Activated CD8-positive, alpha-beta memory T cell treated with anti-CD3 and anti-CD28 coated beads, Interleukin-2, amount 50 U/mL, for 24 hours (primary cell): ENCODE measurements around the gene FST.

Experiments
- DNase-seq: peaks from one replicate; pipeline ENCODE4 v3.0.0-alpha.2; 2020; ENCODE audit errors: extremely low read depth

FST gene

DNA sequence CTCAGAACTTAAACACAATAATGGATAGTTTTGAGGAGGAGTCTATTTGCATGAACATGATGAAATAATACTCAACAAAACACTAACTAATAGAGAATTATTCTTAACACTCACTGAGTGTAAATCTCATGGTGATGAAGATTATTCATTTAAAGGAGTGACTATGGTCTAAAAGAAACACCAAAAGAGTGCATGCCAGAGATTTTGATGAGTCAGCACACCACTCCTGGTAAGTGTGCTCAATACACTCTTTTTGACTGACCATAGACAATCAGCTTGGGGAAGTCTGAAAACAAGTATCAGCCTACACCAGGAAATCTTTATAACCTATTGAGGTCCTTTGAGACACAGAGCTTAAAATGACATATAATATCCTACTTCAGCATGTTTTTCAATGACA is 6.8 kb upstream of the FST start:
- DNase-seq = no peak

DNA sequence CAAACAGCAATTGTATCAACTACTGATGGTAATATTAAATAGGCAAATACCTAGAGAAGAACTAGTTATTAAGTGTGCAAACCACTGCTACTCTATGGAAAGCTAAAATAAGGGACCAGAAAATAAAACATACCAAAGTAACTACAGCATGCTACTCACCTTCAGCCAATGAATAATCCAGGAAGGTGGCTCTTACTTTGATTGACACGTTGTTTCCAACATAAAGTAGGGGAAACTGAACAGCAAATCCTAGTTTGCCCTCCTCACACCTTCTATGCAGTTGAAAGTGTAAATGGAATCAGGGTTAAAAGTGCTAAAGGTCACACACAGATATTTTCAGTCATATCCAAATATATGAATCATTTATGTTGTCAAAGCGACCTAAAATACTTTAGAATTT is 5.1 kb upstream of the FST start:
- no peak for DNase-seq

DNA sequence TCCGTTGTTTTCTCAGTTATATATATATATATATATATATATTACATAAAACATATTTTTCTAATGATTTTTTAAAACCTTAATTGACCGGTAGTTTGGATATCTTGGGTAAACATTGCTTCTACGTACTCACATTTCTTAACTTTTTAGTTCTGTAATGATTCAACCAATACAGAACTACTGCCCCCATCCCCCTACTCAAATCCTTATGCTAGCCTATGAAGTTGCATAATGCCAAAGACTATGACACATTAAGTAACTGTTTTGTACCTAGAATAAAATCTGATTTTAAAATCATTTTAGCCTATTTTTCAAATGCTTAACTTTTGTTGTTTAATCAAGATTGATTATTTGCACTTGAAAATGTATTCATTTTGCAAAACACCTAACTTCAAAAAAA is 4.4 kb upstream of the FST start:
- no peak for DNase-seq

DNA sequence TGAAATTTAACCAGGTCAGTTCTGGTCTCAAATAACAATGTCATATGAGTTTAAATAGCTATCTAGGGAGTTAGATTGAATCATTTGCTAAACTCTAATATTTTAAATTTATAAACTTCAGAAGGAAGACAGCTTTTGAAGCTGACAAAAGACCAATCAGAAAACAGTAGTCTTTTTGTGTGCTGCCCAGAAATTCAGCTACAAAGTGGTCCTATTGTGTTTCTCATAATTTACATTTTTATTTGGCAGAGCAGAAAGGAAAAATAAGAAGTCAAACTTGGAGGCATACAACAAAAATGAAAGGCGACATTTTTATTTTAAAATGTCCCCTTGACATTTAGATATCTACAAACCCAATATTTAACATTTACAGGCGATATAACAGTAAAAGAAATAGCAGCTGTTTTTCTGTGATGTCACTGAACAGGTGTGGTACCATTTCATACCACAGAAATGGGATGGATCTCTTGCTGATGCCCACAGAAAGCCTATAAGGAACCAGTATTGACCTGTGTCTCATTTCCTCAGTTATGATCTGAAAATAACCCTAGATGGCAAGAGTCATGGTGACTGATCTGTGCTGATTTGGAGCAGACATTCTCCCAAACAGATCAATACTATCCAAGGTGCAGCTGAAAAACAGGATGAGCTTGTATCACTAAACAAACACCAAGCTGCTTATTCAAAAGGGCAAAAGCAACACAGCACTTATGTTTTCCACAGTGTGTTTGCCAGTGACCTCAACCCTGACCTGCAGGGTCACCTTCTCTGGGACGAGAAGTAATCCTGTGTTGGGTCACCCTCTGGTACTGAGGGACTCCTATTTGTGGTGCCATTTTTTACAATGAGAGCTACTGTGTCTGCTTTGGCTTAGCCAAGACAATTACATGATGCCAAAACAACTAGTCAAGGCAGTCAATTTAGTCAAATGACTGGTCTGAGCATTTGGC is 3.6 kb upstream of the FST start:
- no peak for DNase-seq

DNA sequence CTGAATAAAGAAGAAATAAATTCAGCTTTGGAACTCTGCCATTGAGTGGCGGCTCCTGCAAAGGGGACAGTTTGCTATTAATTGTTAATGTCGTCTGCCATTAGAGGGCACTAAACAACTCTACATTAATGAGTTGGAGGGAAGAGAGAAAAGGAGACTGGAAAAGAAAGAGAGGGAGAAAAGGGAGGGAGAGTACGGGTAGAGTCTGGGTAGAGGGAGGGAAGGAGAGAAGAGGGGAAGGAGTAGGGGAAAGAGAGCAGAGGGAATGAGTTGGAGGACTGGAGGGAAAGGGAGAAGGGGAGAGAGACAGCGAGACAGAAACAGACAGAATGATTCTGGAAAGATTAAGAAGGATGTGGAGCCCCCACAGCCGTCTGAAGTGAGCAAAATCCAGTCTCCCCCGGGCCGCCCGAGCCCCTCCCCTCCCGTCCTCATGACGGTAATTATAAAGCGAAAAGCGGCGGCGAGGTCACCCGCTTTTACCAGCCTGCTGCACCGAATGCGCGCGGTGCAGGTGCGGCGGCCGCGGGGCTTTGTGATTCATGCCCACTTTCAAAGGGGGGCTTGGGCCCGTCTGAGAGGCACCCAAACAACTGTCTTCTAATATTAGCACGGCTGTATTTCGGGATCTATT is 1.9 kb upstream of the FST start:
- DNase-seq = no peak

DNA sequence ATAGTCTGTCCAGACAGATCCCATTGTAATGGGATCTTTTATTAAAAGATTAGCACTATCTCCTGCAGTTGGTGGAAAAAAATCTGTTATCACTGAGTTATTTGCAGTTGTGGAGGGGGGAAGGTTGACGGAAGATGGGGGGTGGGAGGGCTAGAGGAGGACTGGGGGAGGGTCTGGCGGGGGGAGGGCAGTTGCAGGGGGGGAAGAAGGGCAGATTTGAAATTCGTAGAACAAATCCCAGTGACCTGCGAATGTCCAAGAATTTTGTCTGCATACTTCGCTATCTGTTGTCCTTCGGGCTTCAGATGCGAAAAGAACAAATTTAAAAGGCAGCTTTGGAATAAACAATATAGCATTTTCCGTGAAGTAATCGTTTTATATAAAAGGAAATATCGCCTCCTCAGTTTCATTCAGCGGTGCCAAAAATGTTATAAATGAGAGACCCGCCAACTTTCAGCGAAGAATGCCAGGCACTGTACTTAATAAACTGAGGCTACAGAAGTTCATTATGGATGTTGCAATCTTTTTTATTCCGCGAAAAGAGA is 1.3 kb upstream of the FST start:
- no peak for DNase-seq

DNA sequence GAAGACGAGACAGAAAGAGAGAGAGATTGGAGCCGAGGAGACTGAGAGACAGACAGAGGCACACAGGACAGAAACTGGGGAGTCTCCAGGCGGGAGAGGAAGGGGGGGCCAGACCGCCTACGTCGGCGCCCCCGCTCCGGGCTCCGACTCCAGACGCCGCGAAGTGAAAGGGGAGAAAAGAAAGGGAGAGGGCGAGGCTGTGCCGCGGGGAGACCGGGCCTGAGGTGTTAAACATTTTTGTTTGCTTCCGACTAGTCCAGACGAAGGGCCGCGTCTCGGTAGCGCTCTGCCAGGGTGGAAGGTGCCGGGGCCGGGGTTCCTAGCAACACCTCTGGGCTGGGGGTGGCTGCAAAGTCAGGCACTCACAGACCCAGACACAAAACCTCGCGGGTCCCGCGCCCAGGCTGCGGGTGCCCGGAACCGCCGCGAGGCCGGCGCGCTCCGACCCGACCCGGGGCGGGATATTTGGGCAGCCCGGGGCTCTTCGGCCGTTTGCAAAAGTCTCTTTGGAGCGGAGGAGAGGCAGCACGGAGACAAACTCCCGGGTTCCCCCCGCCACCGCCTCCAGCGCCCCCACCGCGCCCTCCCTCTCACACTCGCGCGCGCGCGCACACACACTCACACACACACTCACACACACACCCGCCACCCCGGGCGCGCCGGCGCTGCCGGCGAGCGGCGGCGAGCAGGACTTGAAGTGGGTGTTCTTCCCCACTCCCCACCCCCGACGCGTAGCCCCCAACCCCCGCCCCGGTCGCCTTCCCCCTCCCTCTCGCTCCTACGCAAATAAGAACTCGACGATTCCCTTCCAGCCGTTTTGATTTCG is 626 bp upstream of the FST start:
- DNase-seq = no peak

DNA sequence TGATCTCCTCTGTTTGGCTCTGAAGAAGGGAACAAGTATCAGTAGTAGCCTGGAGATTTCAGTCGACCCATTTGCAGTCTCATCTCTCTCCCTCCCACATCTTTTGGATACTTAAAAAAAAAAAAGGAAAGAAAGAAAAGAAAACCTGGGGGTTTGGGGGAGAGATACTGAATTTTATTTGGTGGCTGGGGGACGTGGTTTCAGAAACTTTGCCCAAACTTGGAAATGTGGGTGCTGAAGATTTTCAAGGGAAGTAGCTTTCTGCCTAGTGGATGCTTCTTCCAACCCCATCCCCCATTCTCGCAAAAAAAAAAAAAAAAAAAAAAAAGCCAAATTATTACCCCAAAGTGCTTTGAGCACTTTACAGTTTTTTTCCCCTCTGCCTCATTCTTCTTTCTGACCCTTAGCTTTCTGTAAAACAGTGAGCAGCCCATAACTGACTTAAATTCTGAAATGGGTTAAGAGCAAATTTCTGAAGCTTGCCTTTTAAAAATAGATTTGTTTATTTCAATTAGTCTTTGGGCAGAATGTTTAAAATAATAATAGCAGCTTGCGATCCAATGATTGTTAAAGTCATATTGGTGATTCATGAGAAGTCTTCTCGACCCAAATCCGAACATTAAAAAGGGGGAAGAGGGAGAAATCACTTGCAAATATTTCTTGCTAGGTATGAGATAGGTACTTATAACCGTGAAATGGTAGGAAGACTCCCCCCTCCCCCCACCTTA is 894 bp downstream of the FST start:
- no peak for DNase-seq

DNA sequence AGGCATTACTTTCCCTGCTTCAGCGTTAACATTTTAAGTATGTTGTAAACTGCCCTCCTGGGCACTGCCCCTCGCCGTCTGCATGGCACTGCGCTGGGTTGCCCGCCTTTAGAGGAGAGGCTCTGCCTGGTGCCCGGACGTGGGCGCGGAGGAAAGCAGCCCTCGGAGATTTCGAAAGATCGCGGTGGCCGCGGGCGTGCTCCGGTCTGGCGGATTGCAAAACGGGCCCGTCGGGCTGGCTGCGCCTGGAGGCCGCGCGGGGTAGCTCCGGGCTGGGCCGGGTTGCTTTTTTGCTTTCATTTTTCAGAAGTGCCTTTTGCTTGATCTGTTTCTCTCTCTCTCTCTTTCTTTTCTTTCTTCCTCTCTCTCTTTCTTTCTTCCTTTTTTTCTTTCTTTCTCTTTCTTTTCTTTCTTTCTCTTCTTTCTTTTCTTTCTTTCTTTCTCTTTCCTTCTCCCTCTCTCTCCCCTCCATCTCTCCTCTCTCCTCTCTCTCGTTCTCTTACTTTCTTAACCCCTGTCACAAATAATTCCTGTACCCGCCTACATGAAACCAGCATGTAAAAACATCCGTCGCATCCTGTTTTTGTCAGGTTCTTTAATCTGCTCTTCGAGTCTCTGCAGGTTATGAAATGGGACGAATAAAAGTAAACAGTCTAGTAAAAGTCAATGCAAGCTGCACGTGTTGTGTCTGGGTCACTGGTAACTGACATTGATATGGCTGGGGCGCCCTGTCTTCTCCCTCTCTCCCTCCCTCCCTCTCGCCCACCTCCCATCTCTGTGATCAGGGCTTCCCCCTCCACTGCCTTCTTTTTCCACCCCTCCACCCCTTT is 1.7 kb downstream of the FST start:
- DNase-seq = peak; percentile 9

DNA sequence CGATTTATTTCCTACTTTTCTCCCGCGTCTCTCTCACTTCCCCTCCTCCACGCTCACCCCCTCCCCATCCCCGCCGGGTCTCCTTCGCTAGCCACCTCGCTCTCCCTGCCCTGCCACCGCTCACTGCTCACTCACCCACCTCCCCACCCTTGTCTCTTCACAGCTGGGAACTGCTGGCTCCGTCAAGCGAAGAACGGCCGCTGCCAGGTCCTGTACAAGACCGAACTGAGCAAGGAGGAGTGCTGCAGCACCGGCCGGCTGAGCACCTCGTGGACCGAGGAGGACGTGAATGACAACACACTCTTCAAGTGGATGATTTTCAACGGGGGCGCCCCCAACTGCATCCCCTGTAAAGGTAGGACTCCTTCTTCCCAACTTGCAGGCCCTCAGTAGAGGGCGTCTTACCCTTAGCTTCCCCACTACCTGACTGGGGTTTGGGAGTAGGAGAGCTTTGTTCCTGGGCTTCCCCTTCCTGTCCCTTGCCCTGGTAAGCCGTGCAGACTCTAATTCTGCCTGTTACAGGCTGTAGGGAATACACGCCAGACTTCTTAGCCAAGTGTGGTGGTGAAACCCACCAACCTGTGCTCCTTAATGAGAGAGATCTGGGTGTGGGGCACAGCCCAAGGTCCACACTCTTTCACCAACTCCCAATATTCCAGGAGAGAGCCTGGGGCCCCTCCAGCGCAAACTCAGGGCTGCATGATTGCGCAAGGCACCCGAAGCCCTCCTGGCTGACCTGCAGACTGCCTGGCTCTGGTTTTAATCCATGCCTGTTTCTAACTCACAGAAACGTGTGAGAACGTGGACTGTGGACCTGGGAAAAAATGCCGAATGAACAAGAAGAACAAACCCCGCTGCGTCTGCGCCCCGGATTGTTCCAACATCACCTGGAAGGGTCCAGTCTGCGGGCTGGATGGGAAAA is 2.5 kb downstream of the FST start:
- no peak for DNase-seq

DNA sequence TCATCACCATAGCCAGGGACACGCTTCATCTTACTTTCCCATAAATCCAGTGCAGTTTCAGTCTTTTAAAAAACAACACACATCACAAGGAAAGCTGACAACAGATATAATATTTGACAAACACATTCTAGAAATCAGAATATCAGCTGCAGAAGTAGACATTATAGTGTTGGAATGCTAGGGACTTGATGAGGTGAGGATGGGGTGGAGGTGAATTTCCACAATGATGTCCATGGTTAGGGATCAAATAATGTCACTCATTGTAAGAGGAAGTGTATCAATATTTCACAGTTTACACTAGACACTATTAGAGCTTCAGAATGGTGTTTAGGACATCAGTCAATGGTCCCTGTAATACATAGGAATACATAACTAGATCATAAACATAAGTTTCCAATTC is 7.0 kb downstream of the FST start:
- DNase-seq = no peak

DNA sequence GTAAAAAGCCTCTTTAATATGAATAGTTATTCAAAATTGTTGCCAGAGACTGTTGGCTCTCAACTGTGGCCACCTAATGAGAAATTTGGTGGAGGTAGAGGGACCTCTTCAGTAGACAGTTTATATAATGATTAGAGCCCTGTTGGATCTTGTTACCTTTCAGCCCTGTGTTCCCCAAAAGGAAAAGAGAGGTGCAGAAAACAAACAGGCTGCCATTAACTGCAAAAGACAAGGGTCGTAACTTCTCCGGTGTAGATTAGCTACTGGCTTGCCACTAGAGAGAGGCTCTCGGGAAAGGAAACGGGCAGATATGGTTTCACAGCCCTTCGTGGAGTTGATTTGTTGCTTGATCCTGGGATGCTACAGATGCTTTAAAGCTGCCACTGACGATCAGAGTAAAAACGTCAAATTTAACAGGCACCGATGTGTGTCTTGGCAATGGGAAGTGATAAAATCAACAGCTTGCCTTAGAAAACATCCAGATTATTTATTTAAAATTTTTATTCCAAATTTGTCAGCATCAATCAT is 7.8 kb downstream of the FST start:
- DNase-seq = no peak

DNA sequence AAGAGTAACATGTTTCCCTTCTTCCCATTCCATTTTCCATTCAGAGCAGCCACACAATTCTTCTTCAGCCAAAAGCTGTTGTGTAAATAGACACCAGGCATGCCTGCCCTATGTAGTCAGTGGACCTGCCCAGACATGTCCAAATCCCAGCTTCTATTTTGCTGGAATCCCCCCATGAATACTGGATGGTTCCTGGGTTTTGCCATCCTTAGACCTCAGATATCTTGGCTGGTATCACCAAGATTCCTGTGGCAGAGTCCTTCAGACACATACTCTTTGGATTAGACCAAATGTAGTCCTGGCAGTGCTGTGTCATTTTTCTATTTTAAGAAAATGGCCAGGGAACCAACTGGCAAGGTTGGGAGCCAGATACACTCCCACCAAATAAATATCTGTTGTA is 10.3 kb downstream of the FST start:
- no peak for DNase-seq

DNA sequence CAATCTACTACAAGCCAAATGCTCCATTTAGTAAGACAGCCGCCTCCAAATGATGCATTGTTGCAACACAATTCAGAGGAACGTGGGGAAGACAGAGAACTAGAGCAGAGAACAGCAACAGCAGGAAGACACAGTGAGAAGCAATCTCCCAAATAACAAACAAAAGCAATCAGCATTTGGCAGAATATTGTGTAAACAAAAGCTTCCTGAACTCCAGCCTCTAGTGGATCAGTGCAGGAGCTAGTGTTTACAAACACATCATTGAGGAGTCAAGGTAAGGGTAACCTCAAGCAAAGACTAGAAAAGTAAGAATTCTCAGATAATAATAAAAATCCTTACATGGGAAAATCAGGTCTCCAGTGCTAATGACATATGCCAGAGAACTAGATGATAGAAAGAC is 20.6 kb downstream of the FST start:
- no peak for DNase-seq

DNA sequence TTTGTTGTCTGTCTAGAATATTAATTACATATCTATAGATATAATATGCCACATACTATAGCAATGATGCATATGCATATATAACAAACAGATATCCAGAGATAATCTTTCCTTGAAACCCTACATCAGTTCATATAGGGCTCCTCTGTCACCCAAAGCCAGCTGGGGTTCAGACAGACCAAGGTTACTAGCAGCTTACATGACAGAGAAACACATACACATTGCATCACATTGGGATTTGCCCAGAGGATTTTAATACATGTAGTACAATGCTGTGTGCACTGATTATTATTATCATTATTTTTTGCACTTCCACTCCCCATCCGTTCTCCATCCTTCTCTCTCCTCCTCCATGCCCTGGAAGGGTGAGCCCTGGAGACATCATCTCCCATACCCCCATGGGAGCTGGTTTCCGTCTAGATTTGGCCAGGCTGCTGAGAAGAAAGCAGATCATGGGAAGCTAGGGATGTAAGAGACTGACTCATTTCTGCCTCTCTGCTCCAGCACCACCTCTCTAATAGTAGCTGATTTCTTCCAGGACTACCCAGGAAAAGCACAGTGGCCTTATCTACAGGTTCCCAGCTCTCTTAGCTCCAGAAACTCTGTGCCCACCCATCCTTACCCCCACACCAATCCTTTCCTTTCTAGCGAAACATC is 23.3 kb downstream of the FST start:
- DNase-seq = no peak

DNA sequence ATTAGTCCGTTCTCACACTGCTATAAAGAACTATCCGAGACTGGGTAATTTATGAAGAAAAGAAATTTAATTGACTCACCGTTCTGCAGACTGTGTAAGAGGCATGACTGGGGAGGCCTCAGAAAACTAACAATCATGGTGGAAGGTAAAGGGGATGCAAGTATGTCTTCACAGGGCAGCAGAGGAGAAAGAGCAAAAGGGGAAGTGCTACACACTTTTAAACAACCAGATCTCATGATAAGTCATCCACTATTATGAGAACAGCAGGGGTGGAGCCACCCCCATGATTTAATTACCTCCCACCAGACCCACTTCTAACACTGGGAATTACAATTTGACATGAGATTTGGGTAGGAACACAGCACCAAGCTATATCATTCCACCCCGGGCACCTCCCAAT is 26.6 kb downstream of the FST start:
- DNase-seq = no peak

DNA sequence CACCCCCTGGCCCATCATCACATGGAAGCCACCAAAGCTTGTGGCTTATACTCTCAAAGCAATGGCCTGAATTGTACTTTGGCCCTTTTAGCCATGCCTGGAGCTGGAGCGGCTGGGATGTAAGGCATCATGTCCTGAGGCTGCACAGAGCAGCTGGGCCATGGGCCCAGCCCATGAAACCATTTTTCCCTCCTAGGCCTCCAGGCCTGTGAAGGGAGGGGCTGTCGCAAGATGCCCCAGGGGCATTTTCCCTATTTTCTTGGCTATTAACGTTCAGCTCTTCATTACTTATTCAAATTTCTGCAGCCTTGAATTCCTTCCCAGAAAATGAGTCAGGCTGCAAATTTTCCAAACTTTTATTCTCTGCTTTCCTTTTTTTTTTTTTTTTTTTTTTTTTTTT is 27.7 kb downstream of the FST start:
- no peak for DNase-seq

DNA sequence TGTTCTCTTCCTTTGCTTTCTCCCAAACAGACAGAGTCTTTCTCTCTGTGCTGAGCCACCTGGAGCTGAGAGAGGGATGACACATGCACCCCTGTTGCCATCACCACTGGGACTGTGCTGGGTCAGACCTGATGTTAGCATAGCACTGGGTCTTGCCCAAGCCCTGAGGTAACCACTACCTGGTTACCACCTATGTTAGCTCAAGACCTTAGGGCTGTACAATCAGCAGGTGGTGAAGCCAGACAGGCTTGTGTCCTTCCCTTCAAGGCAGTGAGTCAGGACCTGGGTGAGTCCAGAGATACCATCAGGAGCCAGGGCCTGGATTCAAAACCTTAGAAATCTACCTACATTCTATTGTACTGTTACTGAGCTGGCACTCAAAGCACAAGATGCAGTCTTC is 32.1 kb downstream of the FST start:
- DNase-seq = no peak

DNA sequence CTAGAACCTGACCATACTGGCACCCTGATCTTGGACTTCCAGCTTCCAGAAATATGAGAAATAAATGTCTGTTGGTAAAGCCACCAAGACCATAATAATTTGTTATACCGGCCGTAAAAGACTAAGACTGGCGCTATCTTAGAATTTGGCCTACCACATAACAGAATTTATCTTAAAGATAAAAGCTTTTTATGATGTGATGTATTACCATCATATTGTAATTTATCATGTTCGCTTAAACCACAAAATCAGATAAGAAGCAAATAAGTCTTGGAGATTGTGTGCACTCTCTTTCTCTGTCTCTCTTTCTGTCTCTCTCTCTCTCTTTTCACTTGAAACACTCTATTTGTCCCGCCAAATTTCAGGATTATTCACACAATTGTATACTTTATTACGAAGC is 35.6 kb downstream of the FST start:
- DNase-seq = no peak
